Measurements from ENCODE around the gene SCUBE1.

- TF ChIP-seq POLR2AphosphoS5 (IDR thresholded peaks at IDR 0.05) (no peak), POLR2A (IDR thresholded peaks at IDR 0.05; ENCODE audit: low read depth) (no peak)
- TF ChIP-seq, protein P1, sequence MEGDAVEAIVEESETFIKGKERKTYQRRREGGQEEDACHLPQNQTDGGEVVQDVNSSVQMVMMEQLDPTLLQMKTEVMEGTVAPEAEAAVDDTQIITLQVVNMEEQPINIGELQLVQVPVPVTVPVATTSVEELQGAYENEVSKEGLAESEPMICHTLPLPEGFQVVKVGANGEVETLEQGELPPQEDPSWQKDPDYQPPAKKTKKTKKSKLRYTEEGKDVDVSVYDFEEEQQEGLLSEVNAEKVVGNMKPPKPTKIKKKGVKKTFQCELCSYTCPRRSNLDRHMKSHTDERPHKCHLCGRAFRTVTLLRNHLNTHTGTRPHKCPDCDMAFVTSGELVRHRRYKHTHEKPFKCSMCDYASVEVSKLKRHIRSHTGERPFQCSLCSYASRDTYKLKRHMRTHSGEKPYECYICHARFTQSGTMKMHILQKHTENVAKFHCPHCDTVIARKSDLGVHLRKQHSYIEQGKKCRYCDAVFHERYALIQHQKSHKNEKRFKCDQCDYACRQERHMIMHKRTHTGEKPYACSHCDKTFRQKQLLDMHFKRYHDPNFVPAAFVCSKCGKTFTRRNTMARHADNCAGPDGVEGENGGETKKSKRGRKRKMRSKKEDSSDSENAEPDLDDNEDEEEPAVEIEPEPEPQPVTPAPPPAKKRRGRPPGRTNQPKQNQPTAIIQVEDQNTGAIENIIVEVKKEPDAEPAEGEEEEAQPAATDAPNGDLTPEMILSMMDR (IDR thresholded peaks at IDR 0.05): no peak
These were observed 130.1 kb downstream of the SCUBE1 start for GRCh38 chr22:43213051-43213450.
